SK-N-SH (cell line): ENCODE measurements around the gene ESD. TPM values are rescaled to one million over a fixed set of nuclear protein-coding genes. Genes with fewer than 3 reads are reported as not detected.

Source experiments
- CTCF ChIA-PET: fragments of 300-600, 350-600 bp; formaldehyde crosslinking; extraction: SDS; loops from one replicate; lab custom pipeline; 2021; lab: Yijun Ruan, JAX
- POLR2A ChIA-PET: fragments of 350-600 bp; sonication (Branson Sonifier 250); formaldehyde crosslinking; extraction: SDS; loops from one replicate; lab custom pipeline; 2020; ENCODE audit warnings: antibody characterized with exemption, inconsistent platforms; lab: Yijun Ruan, JAX
- DNase-seq: peaks from one replicate; pipeline ENCODE4 v3.0.0; 2012
- H2AFZ ChIP-seq: fragments of 200-600 bp; sonication (generic); 2 replicates; pipeline ENCODE4 v1.8.1; 2016; ENCODE audit warnings: antibody characterized with exemption, mild to moderate bottlenecking, low read depth
- H3F3A ChIP-seq: fragments of 200-600 bp; sonication (generic); replicated peaks from 2 replicates; pipeline ENCODE3; 2016; ENCODE audit warnings: antibody characterized with exemption, mild to moderate bottlenecking; ENCODE audit not compliant: insufficient read depth
- H3K27ac ChIP-seq, 2 experiments: fragments of 200-500 bp in 1 of 2; fragments of 200-600 bp in 1 of 2; sonication (Bioruptor generic) in 1 of 2; sonication (generic), shearing (Covaris generic) in 1 of 2; 2 replicates each; pipeline versions ENCODE4 v1.5.1 to v1.6.1; 2014 to 2016; ENCODE audit warnings: low read depth in 2 of 2, inconsistent platforms in 1 of 2, low read length in 1 of 2, mild to moderate bottlenecking in 1 of 2, mixed read lengths in 1 of 2
- H3K27me3 ChIP-seq: fragments of 200-600 bp; sonication (generic), shearing (Covaris generic); 2 replicates; pipeline ENCODE4 v1.6.1; 2016; ENCODE audit warnings: mixed run types; ENCODE audit not compliant: insufficient read depth
- H3K36me3 ChIP-seq, 2 experiments: fragments of 200-500 bp in 1 of 2; fragments of 200-600 bp in 1 of 2; sonication (Bioruptor generic) in 1 of 2; sonication (generic) in 1 of 2; replicated peaks in 1 of 2; 2 replicates each; pipeline versions ENCODE3 to v1.5.1; 2014 to 2016; ENCODE audit warnings: low read length in 1 of 2, mild to moderate bottlenecking in 1 of 2; ENCODE audit not compliant: insufficient read depth in 2 of 2, control insufficient read depth in 1 of 2
- H3K4me1 ChIP-seq, 2 experiments: fragments of 200-500 bp in 1 of 2; fragments of 200-600 bp in 1 of 2; sonication (Bioruptor generic) in 1 of 2; sonication (generic), shearing (Covaris generic) in 1 of 2; 2 replicates each; pipeline versions ENCODE4 v1.5.1 to v1.6.1; 2014 to 2016; ENCODE audit warnings: low read depth in 1 of 2, low read length in 1 of 2, mixed run types in 1 of 2; ENCODE audit not compliant: insufficient read depth in 2 of 2, control insufficient read depth in 1 of 2
- H3K4me2 ChIP-seq: fragments of 200-600 bp; sonication (generic), shearing (Covaris generic); 2 replicates; pipeline ENCODE4 v1.6.1; 2017; ENCODE audit warnings: mixed run types
- H3K4me3 ChIP-seq, 2 experiments: fragments of 200-500 bp in 1 of 2; fragments of 200-600 bp in 1 of 2; sonication (Bioruptor generic) in 1 of 2; sonication (generic), shearing (Covaris generic) in 1 of 2; 2 replicates each; pipeline versions ENCODE4 v1.5.1 to v1.8.1; 2014 to 2016; ENCODE audit warnings: low read depth in 2 of 2, inconsistent platforms in 1 of 2, low read length in 1 of 2, mild to moderate bottlenecking in 1 of 2, mixed read lengths in 1 of 2, moderate library complexity in 1 of 2
- H3K79me2 ChIP-seq: fragments of 200-600 bp; sonication (generic); 2 replicates; pipeline ENCODE4 v1.8.1; 2017; ENCODE audit warnings: mild to moderate bottlenecking; ENCODE audit not compliant: insufficient read depth
- H3K9ac ChIP-seq: fragments of 200-600 bp; sonication (generic); 2 replicates; pipeline ENCODE4 v1.6.1; 2017; ENCODE audit warnings: mixed run types
- H3K9me2 ChIP-seq: fragments of 200-600 bp; sonication (generic); 2 replicates; pipeline ENCODE4 v1.6.1; 2017; ENCODE audit warnings: mixed run types
- H3K9me3 ChIP-seq: fragments of 200-600 bp; sonication (generic); 2 replicates; pipeline ENCODE4 v1.6.1; 2017; ENCODE audit warnings: mixed run types, mild to moderate bottlenecking, moderate library complexity
- H4K20me1 ChIP-seq: fragments of 200-600 bp; sonication (generic); 2 replicates; pipeline ENCODE4 v1.6.1; 2017; ENCODE audit warnings: mild to moderate bottlenecking, mixed run types; ENCODE audit not compliant: insufficient read depth
- CHD2 ChIP-seq: fragments of 150-350 bp; IDR thresholded peaks from 2 replicates; pipeline ENCODE4 v1.6.1; 2018; ENCODE audit warnings: low read length; ENCODE audit not compliant: partially characterized antibody
- CTCF ChIP-seq: fragments of 200-600 bp; sonication (generic); IDR thresholded peaks from 2 replicates; pipeline ENCODE4 v1.6.1; 2017; ENCODE audit warnings: antibody characterized with exemption, mild to moderate bottlenecking, moderate library complexity
- ELF1 ChIP-seq: IDR thresholded peaks from 2 replicates; pipeline ENCODE4 v1.4.0; 2012
- FOXJ3 ChIP-seq: sonication (generic); formaldehyde crosslinking; IDR thresholded peaks from 2 replicates; pipeline ENCODE4 v1.5.1; 2020; ENCODE audit warnings: mild to moderate bottlenecking, missing genetic modification reagents
- FOXM1 ChIP-seq: IDR thresholded peaks from 2 replicates; pipeline ENCODE4 v1.4.0; 2012; ENCODE audit warnings: low read depth, mild to moderate bottlenecking
- GABPA ChIP-seq: IDR thresholded peaks from 2 replicates; pipeline ENCODE4 v1.4.0; 2012; ENCODE audit warnings: low read depth, mild to moderate bottlenecking
- GATA2 ChIP-seq: sonication (generic); formaldehyde crosslinking; IDR thresholded peaks from 2 replicates; pipeline ENCODE4 v1.5.0; 2020; ENCODE audit warnings: mild to moderate bottlenecking, missing genetic modification reagents
- JUND ChIP-seq: IDR thresholded peaks from 2 replicates; pipeline ENCODE4 v1.4.0; 2012
- MAX ChIP-seq: IDR thresholded peaks from 2 replicates; pipeline ENCODE4 v1.4.0; 2012; ENCODE audit warnings: low read depth
- MEF2A ChIP-seq: IDR thresholded peaks from 2 replicates; pipeline ENCODE4 v1.4.0; 2012; ENCODE audit warnings: low read depth, borderline replicate concordance
- NFIC ChIP-seq: IDR thresholded peaks from 2 replicates; pipeline ENCODE4 v1.4.0; 2012; ENCODE audit warnings: borderline replicate concordance
- NRF1 ChIP-seq: IDR thresholded peaks from 2 replicates; pipeline ENCODE4 v1.6.1; 2012; ENCODE audit warnings: low read depth, mild to moderate bottlenecking, low read length
- RAD21 ChIP-seq: IDR thresholded peaks from 2 replicates; pipeline ENCODE4 v1.6.1; 2012; ENCODE audit warnings: mild to moderate bottlenecking, low read length
- RFX5 ChIP-seq: IDR thresholded peaks from 2 replicates; pipeline ENCODE4 v1.6.1; 2012; ENCODE audit warnings: mild to moderate bottlenecking, improper control_type of control experiment, low read length
- RXRA ChIP-seq: IDR thresholded peaks from 2 replicates; pipeline ENCODE4 v1.4.0; 2012; ENCODE audit warnings: low read depth, mild to moderate bottlenecking, borderline replicate concordance
- SIN3A ChIP-seq: IDR thresholded peaks from 2 replicates; pipeline ENCODE4 v1.6.1; 2012; ENCODE audit warnings: low read depth, mild to moderate bottlenecking, low read length, moderate library complexity, borderline replicate concordance
- TAF1 ChIP-seq: IDR thresholded peaks from 2 replicates; pipeline ENCODE4 v1.6.1; 2012; ENCODE audit warnings: low read depth, mild to moderate bottlenecking, low read length, moderate library complexity, borderline replicate concordance
- YY1 ChIP-seq: IDR thresholded peaks from 2 replicates; pipeline ENCODE4 v1.4.0; 2012; ENCODE audit warnings: low read depth, mild to moderate bottlenecking
- WGBS: methylation state at CpG from one replicate; pipeline ENCODE4 v1.1.6; 2017; ENCODE audit warnings: low lambda C conversion rate; 5-methylcytosine and 5-hydroxymethylcytosine counted together
- polyA plus RNA-seq, 3 experiments: library from polyadenylated mRNA; depleted of rRNA; stranded (reverse); fragments of >200 nt; gene quantifications; 2 replicates each; pipeline ENCODE4 v1.2.3, GENCODE V29; 2012

ESD gene
- polyA plus RNA-seq, 1 of the 3 experiments (the other 2 are of a cell fraction), result 80.9 TPM

- POLR2A ChIA-PET, result no interaction called here
- no peak for DNase-seq
- no peaks in the 10 kb centered on the region for H3K9me3 ChIP-seq
- WGBS, result 96% methylated on average over 3 of the region's 3 CpGs
- no peaks in the 10 kb centered on the region for H4K20me1 ChIP-seq
- H3K27ac ChIP-seq, result no peak overlapping the region
- peaks cover 11% of the 10 kb centered on the region for H3F3A ChIP-seq
- peaks cover 4% of the 10 kb centered on the region; the same call in 1 of the 2 replicates for H3K79me2 ChIP-seq
- H3K4me2 ChIP-seq, result no peak overlapping the region
- peaks cover 90 to 97% of the 10 kb centered on the region in 2 experiments for H3K36me3 ChIP-seq
- CTCF ChIA-PET, result no interaction called here
- no peak overlapping the region for H3K4me3 ChIP-seq
- H3K9me2 ChIP-seq, result no peaks in the 10 kb centered on the region
- TF ChIP-seq GABPA (no peak), CTCF (no peak), GATA2 (no peak), NFIC (no peak)
- TF ChIP-seq, all 33 proteins: peak for 0
- Histone ChIP-seq H3K9ac (no peak overlapping the region), H3K27me3 (no peaks in the 10 kb centered on the region), H3K4me1 (no peaks in the 10 kb centered on the region; a peak in 2 of 4 replicates), H2AFZ (no peak overlapping the region)
Measured at GRCh38 chr13:46783504-46783903, 13.5 kb downstream of the ESD start.

DNA sequence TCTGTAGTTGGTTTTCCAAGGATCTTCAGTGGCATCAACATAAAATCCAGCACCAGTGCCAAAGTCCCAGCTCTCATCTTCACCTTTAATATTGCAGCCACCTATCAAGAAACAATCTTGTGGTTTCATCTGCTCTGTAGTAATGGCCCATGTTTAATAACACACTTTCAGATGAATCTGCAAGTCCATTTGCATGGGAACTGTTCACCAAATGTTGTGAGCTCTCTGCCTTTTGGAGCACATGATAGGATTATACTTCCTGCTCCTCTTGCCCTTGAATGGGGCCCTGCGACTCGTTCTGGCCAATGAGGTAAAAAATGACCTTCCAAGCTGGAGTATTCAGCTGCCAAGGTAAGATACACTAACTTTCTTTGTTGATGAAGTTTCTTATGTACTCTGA, 14.3 kb downstream of the ESD start:
- Histone ChIP-seq H3K9ac (no peak overlapping the region), H3K9me2 (no peaks in the 10 kb centered on the region), H4K20me1 (no peaks in the 10 kb centered on the region), H3K79me2 (no peaks in the 10 kb centered on the region), H3K36me3 (peaks cover 91 to 97% of the 10 kb centered on the region in 2 experiments), H3K4me2 (no peak overlapping the region), H3K4me3 (no peak overlapping the region), H3K4me1 (no peaks in the 10 kb centered on the region; a peak in 2 of 4 replicates), H2AFZ (no peak overlapping the region), H3K9me3 (no peaks in the 10 kb centered on the region), H3K27me3 (no peaks in the 10 kb centered on the region), H3F3A (peaks cover 11% of the 10 kb centered on the region), H3K27ac (no peak overlapping the region)
- WGBS, result 91% methylated on average over 2 of the region's 2 CpGs
- TF ChIP-seq MAX (no peak), YY1 (no peak), RXRA (no peak), MEF2A (no peak), RAD21 (no peak), RFX5 (no peak), FOXM1 (no peak), JUND (no peak), TAF1 (no peak), GABPA (no peak), CTCF (no peak), NRF1 (no peak), ELF1 (no peak), SIN3A (no peak), NFIC (no peak), CHD2 (no peak), FOXJ3 (CRISPR knock-in tag) (no peak)
- ChIA-PET POLR2A (no interaction called here), CTCF (interaction anchor here (0.7 kb wide), 1 partner anchor 19 kb away, joined by 3 read pairs; no protein-coding TSS in a partner anchor)
- no peak for DNase-seq
